HEK293 (cell line): ENCODE data around the gene CCDC63.

Experiments
- CTCF ChIA-PET: fragments of 350-600 bp; formaldehyde crosslinking; extraction: SDS; loops from one replicate; lab custom pipeline; 2021; ENCODE audit warnings: antibody characterized with exemption; lab: Yijun Ruan, JAX
- POLR2A ChIA-PET: fragments of 300-600 bp; formaldehyde crosslinking; extraction: SDS; loops from one replicate; lab custom pipeline; 2020; ENCODE audit warnings: antibody characterized with exemption, inconsistent platforms; lab: Yijun Ruan, JAX
- H3K27ac ChIP-seq: fragments of 200-500 bp; sonication (Bioruptor generic); 2 replicates; pipeline ENCODE4 v1.5.1; 2014; ENCODE audit warnings: low read depth, low read length, control low read depth, inconsistent platforms; ENCODE audit errors: extremely low read depth
- H3K36me3 ChIP-seq, 2 experiments: fragments of 200-500 bp in 1 of 2; sonication (Bioruptor generic) in 1 of 2; 1 replicate in 1 of 2; 2 replicates in 1 of 2; pipeline ENCODE4 v1.5.1; 2014 to 2017; ENCODE audit warnings: inconsistent platforms in 2 of 2, low read length in 2 of 2; ENCODE audit not compliant: control insufficient read depth in 2 of 2, insufficient read depth in 1 of 2
- H3K4me1 ChIP-seq: fragments of 200-500 bp; sonication (Bioruptor generic); 2 replicates; pipeline ENCODE4 v1.5.1; 2014; ENCODE audit warnings: mild to moderate bottlenecking, low read length, inconsistent platforms; ENCODE audit not compliant: control insufficient read depth, insufficient read depth
- H3K4me3 ChIP-seq: 2 replicates; pipeline ENCODE4 v1.5.1; 2011; ENCODE audit warnings: low read depth, mild to moderate bottlenecking, control low read depth, low read length, moderate library complexity
- H3K9me3 ChIP-seq: fragments of 200-500 bp; sonication (Bioruptor generic); 2 replicates; pipeline ENCODE4 v1.5.1; 2014; ENCODE audit warnings: low read depth, low read length, inconsistent platforms; ENCODE audit not compliant: control insufficient read depth, insufficient read depth
- HOXA7 ChIP-seq: sonication (generic); formaldehyde crosslinking; IDR thresholded peaks from 2 replicates; pipeline ENCODE4 v1.8.1; 2022; ENCODE audit warnings: missing genetic modification reagents, borderline replicate concordance
- SP2 ChIP-seq: fragments of 450-650 bp; formaldehyde crosslinking; IDR thresholded peaks from 2 replicates; pipeline ENCODE4 v1.5.1; 2016; ENCODE audit warnings: missing biosample characterization, missing genetic modification characterization
- TRIM28 ChIP-seq: IDR thresholded peaks from 2 replicates; pipeline ENCODE4 v1.6.1; 2011; ENCODE audit warnings: low read length, control low read depth, borderline replicate concordance
- ZBTB7A ChIP-seq: fragments of 450-650 bp; formaldehyde crosslinking; IDR thresholded peaks from 2 replicates; pipeline ENCODE4 v1.5.1; 2016; ENCODE audit warnings: low read depth, missing biosample characterization, missing genetic modification characterization
- ZIC2 ChIP-seq: fragments of 450-650 bp; formaldehyde crosslinking; IDR thresholded peaks from 2 replicates; pipeline ENCODE4 v1.5.1; 2016; ENCODE audit warnings: missing biosample characterization, missing genetic modification characterization
- ZNF214 ChIP-seq: fragments of 450-650 bp; formaldehyde crosslinking; IDR thresholded peaks from 2 replicates; pipeline ENCODE4 v1.5.1; 2017; ENCODE audit warnings: missing biosample characterization, mild to moderate bottlenecking, missing genetic modification characterization, borderline replicate concordance
- ZNF266 ChIP-seq: fragments of 450-650 bp; formaldehyde crosslinking; IDR thresholded peaks from 2 replicates; pipeline ENCODE4 v1.5.1; 2016; ENCODE audit warnings: missing biosample characterization, missing genetic modification characterization, low read depth
- ZNF274 ChIP-seq, 2 experiments: fragments of 200-500 bp in 1 of 2; fragments of 450-650 bp in 1 of 2; sonication (Bioruptor generic) in 1 of 2; formaldehyde crosslinking in 1 of 2; IDR thresholded peaks; 2 replicates each; pipeline versions ENCODE4 v1.5.1 to v1.6.1; 2014 to 2016; ENCODE audit warnings: borderline replicate concordance in 1 of 2, inconsistent platforms in 1 of 2, low read length in 1 of 2, missing biosample characterization in 1 of 2, missing genetic modification characterization in 1 of 2
- ZNF404 ChIP-seq: fragments of 450-650 bp; formaldehyde crosslinking; IDR thresholded peaks from 2 replicates; pipeline ENCODE4 v1.5.1; 2017; ENCODE audit warnings: missing biosample characterization, missing genetic modification characterization
- ZNF48 ChIP-seq: fragments of 450-650 bp; formaldehyde crosslinking; IDR thresholded peaks from 2 replicates; pipeline ENCODE4 v1.5.1; 2016; ENCODE audit warnings: missing biosample characterization, missing genetic modification characterization
- ZNF707 ChIP-seq: fragments of 450-650 bp; formaldehyde crosslinking; IDR thresholded peaks from 2 replicates; pipeline ENCODE4 v1.5.1; 2016; ENCODE audit warnings: missing biosample characterization, missing genetic modification characterization
- TF ChIP-seq, protein P1 (sequence below): fragments of 450-650 bp; formaldehyde crosslinking; IDR thresholded peaks from 2 replicates; pipeline ENCODE4 v1.5.0; 2017; ENCODE audit warnings: missing biosample characterization, missing genetic modification characterization, borderline replicate concordance
- TF ChIP-seq, protein P2 (sequence below): fragments of 450-650 bp; formaldehyde crosslinking; optimal IDR thresholded peaks from 2 replicates; pipeline ENCODE3; 2016; ENCODE audit warnings: missing biosample characterization, mild to moderate bottlenecking, missing genetic modification characterization
- TF ChIP-seq, protein P3 (sequence below): fragments of 450-650 bp; formaldehyde crosslinking; IDR thresholded peaks from 2 replicates; pipeline ENCODE4 v1.5.1; 2016; ENCODE audit warnings: missing biosample characterization, missing genetic modification characterization
- TF ChIP-seq, protein P4 (sequence below): fragments of 450-650 bp; formaldehyde crosslinking; IDR thresholded peaks from 2 replicates; pipeline ENCODE4 v1.5.1; 2016; ENCODE audit warnings: missing biosample characterization, missing genetic modification characterization
- TF ChIP-seq, protein P5 (sequence below): fragments of 450-650 bp; formaldehyde crosslinking; IDR thresholded peaks from 2 replicates; pipeline ENCODE4 v1.5.1; 2016; ENCODE audit warnings: missing biosample characterization, missing genetic modification characterization, borderline replicate concordance

The CCDC63 gene

DNA sequence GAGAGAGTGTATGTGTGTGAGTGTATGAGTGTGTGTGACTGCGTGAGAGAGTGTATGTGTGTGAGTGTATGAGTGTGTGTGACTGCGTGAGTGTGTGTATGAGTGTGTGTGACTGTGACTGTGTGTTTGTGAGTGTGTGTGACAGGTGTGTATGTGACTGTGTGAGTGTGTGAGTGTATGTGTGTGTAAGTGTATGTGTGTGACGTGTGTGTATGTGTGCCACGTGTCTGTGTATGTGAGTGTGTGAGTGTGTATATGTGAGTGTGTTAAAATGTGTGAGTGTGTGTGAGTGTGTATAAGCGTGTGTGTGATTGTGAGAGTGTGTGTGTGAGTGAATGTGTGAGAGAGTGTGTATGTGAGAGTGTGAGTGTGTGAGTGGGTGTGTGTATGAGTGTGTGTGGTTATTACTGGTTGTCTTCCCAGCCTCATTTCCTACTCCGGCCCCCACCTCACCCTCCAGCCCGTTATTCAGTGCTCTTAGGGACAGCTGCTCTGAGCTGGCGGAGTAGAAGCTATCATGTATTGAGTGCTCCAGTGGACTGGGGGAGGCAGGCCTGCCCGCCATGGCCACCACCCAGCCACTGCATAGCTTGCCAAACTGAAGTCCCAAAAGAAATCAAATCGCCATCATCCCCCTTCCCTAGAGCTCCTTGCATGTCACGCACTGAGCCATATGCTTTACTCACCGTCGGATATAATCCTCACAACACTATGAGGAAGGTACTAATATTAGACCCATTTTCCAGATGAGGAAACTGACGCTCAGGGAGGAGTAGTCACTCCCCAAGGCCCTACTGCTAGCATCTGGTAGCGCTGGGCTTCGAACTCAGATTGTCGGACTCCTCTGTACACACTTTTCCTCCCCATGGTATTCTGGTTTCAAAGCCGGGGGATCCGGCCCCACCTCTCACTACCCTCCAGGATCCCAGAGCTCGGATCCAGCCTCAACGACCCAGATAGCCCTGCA, 83.8 kb downstream of the CCDC63 start (continued):
- TF ChIP-seq, protein P1, sequence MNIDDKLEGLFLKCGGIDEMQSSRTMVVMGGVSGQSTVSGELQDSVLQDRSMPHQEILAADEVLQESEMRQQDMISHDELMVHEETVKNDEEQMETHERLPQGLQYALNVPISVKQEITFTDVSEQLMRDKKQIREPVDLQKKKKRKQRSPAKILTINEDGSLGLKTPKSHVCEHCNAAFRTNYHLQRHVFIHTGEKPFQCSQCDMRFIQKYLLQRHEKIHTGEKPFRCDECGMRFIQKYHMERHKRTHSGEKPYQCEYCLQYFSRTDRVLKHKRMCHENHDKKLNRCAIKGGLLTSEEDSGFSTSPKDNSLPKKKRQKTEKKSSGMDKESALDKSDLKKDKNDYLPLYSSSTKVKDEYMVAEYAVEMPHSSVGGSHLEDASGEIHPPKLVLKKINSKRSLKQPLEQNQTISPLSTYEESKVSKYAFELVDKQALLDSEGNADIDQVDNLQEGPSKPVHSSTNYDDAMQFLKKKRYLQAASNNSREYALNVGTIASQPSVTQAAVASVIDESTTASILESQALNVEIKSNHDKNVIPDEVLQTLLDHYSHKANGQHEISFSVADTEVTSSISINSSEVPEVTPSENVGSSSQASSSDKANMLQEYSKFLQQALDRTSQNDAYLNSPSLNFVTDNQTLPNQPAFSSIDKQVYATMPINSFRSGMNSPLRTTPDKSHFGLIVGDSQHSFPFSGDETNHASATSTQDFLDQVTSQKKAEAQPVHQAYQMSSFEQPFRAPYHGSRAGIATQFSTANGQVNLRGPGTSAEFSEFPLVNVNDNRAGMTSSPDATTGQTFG (tag by site-specific recombination): peak; percentile 83
- no peak for TF ChIP-seq ZNF48 (tag by site-specific recombination)
- TF ChIP-seq, protein P2, sequence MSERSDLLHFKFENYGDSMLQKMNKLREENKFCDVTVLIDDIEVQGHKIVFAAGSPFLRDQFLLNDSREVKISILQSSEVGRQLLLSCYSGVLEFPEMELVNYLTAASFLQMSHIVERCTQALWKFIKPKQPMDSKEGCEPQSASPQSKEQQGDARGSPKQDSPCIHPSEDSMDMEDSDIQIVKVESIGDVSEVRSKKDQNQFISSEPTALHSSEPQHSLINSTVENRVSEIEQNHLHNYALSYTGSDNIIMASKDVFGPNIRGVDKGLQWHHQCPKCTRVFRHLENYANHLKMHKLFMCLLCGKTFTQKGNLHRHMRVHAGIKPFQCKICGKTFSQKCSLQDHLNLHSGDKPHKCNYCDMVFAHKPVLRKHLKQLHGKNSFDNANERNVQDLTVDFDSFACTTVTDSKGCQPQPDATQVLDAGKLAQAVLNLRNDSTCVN (tag by site-specific recombination): no peak

DNA sequence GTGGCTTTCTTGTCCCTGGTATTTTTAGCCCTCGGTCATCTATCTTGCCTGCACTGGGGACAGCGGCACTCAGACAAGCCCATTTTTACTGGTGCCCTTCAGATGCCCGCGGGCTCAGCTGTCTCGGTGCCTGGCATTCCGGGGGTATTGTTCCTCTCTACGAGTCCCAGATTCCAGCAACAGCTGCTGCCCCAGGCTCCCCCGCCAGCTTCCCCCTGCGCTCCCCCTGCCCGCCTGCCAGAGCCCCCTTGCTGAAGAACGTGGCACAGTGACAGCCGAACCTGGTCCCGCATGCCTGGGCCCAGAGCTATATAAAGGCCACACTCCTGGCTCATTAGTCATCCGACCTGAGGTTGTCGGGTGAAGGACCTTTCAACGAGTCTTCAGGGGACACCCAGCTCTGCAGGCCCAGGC, 84.5 kb downstream of the CCDC63 start:
- ChIA-PET CTCF (interaction anchor here (0.5 to 1.2 kb wide), 3 partner anchors 12 to 340 kb away, joined by 3 read pairs; no protein-coding TSS in a partner anchor), POLR2A (no interaction called here)
- no peaks in the 10 kb centered on the region for H3K9me3 ChIP-seq
- no peak overlapping the region for H3K4me3 ChIP-seq
- no peak for TF ChIP-seq TRIM28
- TF ChIP-seq ZNF707: no peak
- TF ChIP-seq, protein P3, sequence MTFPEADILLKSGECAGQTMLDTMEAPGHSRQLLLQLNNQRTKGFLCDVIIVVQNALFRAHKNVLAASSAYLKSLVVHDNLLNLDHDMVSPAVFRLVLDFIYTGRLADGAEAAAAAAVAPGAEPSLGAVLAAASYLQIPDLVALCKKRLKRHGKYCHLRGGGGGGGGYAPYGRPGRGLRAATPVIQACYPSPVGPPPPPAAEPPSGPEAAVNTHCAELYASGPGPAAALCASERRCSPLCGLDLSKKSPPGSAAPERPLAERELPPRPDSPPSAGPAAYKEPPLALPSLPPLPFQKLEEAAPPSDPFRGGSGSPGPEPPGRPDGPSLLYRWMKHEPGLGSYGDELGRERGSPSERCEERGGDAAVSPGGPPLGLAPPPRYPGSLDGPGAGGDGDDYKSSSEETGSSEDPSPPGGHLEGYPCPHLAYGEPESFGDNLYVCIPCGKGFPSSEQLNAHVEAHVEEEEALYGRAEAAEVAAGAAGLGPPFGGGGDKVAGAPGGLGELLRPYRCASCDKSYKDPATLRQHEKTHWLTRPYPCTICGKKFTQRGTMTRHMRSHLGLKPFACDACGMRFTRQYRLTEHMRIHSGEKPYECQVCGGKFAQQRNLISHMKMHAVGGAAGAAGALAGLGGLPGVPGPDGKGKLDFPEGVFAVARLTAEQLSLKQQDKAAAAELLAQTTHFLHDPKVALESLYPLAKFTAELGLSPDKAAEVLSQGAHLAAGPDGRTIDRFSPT (tag by site-specific recombination): no peak
- TF ChIP-seq, protein P4, sequence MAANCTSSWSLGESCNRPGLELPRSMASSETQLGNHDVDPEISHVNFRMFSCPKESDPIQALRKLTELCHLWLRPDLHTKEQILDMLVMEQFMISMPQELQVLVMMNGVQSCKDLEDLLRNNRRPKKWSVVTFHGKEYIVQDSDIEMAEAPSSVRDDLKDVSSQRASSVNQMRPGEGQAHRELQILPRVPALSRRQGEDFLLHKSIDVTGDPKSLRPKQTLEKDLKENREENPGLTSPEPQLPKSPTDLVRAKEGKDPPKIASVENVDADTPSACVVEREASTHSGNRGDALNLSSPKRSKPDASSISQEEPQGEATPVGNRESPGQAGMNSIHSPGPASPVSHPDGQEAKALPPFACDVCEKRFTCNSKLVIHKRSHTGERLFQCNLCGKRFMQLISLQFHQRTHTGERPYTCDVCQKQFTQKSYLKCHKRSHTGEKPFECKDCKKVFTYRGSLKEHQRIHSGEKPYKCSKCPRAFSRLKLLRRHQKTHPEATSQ (tag by site-specific recombination): no peak
- TF ChIP-seq ZNF266 (tag by site-specific recombination): no peak
- no peak for TF ChIP-seq SP2
- TF ChIP-seq ZNF214: no peak
- no peak for TF ChIP-seq ZNF274 (IDR thresholded peaks at IDR 0.05; ENCODE audit: low read length)
- TF ChIP-seq ZNF274 (tag by site-specific recombination; IDR thresholded peaks at IDR 0.05; ENCODE audit: borderline replicate concordance): no peak
- TF ChIP-seq ZBTB7A: no peak
- H3K36me3 ChIP-seq: no peaks in the 10 kb centered on the region
- no peaks in the 10 kb centered on the region for H3K4me1 ChIP-seq
- H3K27ac ChIP-seq: no peak overlapping the region

DNA sequence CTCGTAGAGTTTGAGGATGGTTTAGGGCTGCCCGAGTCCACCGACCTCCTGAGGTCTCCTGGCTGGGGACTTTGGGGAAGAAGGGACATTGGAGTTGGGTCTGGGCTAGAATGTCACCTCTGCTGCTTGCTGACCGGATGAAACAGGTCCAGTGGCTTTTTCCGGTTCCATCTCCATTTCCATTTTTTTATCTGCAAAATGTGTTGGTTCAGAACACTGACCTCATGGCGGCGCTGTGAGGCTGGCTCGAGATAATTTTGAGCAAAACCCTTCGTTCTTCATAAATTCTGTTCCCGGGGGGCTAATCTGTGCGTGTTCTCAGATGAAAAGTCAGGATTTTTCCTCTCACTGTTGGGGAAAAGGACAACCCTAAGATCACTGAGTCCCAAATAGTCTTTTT, 85.3 kb downstream of the CCDC63 start:
- POLR2A ChIA-PET: no interaction called here
- H3K9me3 ChIP-seq: no peaks in the 10 kb centered on the region
- no peak overlapping the region for H3K4me3 ChIP-seq
- no peaks in the 10 kb centered on the region for H3K36me3 ChIP-seq
- H3K27ac ChIP-seq: no peak overlapping the region
- no peaks in the 10 kb centered on the region for H3K4me1 ChIP-seq
- TF ChIP-seq ZIC2: no peak
- TF ChIP-seq, protein P5, sequence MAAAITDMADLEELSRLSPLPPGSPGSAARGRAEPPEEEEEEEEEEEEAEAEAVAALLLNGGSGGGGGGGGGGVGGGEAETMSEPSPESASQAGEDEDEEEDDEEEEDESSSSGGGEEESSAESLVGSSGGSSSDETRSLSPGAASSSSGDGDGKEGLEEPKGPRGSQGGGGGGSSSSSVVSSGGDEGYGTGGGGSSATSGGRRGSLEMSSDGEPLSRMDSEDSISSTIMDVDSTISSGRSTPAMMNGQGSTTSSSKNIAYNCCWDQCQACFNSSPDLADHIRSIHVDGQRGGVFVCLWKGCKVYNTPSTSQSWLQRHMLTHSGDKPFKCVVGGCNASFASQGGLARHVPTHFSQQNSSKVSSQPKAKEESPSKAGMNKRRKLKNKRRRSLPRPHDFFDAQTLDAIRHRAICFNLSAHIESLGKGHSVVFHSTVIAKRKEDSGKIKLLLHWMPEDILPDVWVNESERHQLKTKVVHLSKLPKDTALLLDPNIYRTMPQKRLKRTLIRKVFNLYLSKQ: no peak
- TF ChIP-seq HOXA7: no peak
- TF ChIP-seq ZNF404 (tag by site-specific recombination): no peak
- TF ChIP-seq, all 188 proteins: peak for 0
- CTCF ChIA-PET: interaction anchor here (0.7 to 1.2 kb wide), 2 partner anchors 12 to 340 kb away, joined by 3 to 4 read pairs; no protein-coding TSS in a partner anchor
